ENCODE results near the gene ELF2.
A peak's percentile ranks its signal among the peaks of the same experiment; 100 is the strongest.
"Not testable (repeated sequence)": the region's sequence is repeated elsewhere in the genome, so short reads cannot be mapped to it uniquely, and the experiment has no call there.

The ELF2 gene

DNA sequence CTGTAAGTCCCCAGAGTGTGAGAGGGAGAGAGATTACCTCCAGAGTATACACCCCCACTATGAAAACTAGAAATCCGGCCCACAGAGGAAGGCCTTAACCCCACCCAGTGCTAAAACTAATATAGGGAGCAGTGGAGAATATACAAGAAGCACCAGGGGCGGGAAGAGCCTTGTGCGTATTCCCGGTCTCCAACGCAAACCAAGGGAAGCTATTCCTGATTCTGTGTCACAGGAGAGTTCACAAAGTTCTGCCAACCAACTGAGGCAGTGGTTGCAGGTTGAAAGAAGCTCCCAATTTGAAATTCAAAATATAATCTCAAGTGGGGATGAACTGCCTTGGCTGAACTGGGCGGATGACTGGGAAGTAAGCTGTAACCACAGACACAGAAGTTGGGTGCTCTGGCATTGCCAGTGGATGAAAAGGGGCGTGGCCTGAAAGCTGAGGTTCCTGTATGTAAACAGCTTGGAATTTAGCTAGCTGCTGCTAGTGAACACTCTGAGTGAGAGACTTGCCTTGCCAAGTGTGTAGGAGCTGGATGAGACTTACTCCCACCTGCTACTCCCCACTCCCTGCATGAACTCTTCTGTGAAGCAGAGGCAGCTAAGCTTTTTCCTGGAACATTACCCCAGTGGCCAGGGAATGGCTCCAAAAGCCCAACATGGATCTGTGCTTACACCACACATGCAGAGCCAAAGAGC lies 32.7 kb downstream of the ELF2 start:
- no peak for DNase-seq (ENCODE audit: low spot score)

DNA sequence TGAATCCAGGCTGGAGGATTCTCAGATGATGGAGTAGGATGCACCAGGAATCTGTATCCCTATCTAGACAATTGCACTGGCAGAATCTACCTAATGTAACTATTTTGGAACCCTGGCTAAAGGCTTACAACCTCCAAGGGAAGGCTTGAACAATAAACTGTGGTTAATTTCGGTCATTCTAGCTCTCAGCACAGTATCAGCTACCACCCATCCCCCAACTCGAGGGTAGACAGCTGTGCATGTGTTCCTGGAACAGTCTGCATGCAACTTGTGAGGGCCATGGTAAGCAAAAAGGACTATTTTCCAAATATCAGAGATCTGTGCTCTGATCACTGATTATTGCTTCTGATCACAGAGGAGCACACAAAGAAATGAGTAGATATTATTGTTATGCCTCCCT lies 34.0 kb downstream of the ELF2 start:
- no peak for DNase-seq (ENCODE audit: low spot score)

DNA sequence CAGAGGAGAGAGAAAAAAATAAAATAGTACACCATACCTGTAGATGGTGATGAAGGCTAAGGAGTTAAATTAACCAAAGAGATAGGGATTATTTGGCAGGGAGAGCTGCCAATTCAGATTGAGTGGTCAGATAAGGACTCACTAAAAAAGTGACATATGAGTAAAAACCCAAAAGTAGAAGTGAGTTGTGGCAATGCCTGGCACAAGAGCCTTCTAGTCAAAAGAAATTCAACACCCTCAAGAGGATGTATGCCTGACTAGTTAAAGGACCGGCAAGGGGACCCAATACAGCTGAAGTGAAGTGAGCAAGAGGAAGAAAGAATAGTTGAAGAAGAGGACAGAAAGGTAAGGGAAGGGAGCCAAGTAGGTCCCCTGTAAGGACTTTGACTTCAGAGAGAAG lies 34.9 kb downstream of the ELF2 start:
- DNase-seq (ENCODE audit: low spot score) = peak; percentile 41

DNA sequence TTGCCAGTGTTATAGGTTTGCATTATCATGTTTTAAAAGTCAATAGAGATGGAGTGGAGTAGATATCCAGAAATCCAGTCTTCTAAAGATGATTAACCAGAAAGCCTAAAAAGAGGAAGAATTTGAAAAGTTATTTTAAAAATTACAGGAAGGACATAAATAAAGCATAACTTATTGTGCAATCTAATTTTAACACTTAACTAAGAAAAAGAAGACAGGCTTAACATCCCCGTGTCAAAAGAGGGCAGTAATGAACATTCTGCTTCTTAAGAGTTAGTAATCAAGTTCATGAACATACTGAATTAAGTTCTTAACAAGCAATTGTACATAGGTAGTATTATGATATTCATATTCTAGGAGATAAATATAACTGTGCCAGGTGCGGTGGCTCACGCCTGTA lies 39.3 kb downstream of the ELF2 start:
- DNase-seq (ENCODE audit: low spot score) = no peak

DNA sequence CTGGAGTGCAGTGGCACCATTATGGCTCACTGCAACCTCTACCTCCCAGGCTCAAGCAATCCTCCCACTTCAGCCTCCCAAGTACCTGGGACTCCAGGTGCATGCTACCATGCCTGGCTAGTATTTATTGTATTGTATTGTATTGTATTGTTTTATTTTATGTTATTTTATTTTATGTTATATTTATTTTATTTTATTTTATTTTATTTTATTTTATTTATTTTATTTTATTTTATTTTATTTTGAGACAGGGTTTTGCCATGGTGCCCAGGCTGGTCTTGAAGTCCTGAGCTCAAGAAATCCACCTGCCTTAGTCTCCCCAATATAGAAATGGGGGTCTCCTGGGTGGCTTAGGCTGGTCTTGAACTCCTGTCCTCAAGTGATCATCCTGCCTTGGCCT lies 42.6 kb downstream of the ELF2 start:
- no peak for DNase-seq (ENCODE audit: low spot score)

DNA sequence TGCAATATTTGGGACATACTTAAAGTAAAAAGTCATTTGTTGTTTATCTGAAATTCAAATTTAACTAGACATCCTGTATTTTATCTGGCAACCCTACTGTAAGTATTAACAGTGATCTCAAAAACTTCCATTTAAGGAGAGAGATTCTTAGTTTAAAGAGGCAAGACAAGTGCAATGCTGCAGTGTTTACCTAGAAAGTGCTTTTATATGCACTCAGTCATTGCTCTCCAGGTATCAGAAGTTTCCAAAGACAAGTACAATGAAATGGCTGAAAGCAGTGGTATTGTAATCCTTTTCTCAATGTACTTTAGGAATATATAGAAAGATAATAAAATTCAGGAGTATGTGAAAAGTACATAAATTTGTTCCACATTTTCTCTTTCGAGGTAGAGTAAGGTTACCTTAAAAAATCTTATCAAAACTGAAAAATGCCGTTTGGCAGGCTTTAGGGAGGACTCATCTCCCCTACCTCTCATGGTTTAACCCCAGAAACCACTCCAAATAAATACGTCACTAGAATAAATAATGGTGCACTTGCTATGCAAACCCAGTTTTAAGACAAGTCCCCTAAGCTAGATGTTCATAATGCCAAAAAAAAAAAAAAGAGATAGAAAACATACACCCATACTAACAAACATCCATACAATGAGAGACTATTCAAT lies 45.7 kb downstream of the ELF2 start:
- DNase-seq (ENCODE audit: low spot score) = no peak

DNA sequence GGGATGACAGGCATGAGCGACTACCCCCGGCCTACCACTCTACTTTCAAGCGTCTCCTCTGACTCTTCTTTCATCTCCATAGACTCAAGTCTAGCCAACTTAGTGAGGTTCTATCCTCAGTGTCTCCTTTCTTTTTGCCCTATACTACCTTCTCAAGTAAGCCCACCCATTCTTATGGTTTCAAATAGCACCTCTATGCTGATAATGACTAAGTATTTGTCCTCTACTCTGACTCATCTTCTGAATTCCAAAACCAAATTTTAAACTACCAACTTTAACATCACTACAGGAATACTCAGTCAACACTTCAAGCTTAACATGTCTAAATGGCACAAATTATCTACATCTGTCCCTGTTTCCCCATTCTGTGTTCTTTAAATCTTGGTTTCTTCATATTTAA lies 47.8 kb downstream of the ELF2 start:
- DNase-seq (ENCODE audit: low spot score) = no peak

DNA sequence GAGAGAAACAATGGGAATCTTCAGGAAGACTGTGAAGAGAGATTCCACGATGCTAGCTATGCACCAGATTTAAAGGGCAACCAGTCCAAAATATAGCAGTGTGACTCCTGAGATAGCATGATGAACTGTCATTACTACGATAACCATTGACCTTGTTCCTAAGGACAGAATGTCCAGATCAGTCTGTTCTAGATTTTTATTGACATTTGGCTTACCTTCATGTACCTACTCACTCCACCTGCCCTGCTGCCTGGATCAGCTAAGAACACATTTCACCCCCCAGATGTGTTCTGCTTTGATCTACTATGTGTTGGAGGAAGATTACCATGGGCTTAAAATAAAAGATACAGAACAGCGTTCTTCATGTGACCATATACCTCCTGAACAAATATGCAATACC lies 50.1 kb downstream of the ELF2 start:
- DNase-seq (ENCODE audit: low spot score) = no peak

DNA sequence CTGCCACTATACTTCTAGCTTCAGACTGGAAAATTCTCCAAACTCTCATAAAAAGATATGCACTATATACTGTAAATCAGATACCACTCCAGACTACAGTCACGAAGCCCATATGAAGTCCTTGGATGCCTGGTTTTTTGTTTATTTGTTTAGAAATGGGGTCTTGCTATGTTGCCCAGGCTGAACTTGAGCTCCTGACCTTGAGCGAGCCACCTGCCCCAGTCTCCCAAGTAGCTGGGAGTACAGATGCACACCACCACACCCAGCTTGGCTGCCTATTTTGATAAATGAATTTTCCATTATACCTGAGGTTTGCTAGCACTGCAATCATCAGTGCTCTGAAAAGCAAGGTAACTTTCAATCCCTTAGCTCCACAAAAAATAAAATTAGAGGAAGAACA lies 53.1 kb downstream of the ELF2 start:
- DNase-seq (ENCODE audit: low spot score) = no peak

DNA sequence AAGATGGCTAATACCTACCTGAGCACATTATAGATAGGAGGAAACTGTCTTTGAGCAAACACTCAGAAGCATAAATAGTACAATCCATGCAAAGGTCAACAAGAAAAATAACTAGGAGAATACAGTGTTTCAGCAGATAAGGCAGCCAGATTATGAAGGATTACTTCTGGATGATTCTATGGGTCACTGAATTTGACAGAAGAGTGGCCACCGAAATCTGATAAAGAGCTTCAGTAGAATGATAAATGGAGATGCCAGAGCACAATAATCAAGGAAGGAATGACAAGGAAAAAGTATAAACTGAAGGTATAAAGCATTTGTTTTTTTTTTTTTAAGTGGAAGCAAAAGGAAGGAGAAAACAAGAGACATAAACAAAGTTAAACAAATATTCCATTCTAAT lies 58.7 kb downstream of the ELF2 start:
- DNase-seq (ENCODE audit: low spot score) = no peak

DNA sequence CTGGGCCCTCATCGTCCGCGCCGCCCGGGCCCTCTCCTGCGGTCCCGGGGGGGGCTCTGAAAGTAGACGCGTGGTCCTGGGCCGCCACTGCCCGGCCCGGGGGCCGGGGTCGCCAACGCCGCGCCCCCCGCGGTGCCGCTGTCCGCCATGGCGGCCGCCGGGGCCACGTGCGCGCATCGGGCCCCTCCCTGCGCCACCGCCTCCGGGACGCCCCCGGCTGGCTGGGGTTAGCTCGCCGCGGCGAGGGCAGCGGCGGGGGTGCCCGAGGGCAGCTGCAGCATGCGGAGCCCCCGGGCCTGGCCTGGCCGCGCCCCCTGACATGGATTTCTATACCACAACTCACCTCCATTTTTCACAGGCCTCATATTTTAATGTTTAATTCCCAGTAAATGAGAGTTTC lies 61.8 kb downstream of the ELF2 start:
- DNase-seq (ENCODE audit: low spot score) = no peak

DNA sequence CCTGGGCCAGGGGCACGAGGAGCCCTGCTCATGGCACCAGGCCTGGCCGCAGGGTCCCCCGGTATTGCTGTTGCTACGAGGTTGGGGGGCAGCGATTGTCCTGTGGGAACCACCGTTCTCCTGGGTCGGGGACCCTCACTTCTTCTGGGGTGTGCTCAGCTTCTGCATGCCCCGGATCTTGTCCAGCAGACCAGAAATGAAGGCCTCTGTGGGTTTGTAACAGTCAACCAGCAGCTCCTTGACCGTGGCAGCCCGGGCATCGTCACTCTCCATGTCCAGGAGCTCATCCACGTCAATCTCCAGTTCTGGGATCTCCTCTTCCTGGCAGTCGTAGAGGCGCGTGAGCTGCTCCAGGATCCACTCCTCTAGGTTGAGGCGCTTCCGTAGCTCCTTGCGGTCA lies 62.2 kb downstream of the ELF2 start:
- not testable (repeated sequence) for DNase-seq (ENCODE audit: low spot score)

DNA sequence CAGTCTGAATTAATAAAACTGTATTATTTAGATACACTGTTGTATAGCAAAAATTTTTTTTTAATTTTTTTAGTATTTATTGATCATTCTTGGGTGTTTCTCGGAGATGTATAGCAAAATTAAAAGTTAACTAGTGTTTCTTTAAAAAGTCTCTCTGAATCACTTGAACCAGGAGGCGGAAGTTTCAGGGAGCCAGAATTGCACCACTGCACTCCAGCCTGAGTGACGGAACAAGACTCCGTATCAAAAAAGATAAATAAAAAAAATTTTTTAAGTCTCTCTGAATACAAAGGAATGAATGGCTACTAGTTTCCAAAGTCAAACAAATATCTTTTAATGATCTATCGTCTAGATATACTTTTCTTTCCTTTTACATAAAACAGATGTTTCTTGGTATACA lies 64.4 kb downstream of the ELF2 start:
- no peak for DNase-seq (ENCODE audit: low spot score)

DNA sequence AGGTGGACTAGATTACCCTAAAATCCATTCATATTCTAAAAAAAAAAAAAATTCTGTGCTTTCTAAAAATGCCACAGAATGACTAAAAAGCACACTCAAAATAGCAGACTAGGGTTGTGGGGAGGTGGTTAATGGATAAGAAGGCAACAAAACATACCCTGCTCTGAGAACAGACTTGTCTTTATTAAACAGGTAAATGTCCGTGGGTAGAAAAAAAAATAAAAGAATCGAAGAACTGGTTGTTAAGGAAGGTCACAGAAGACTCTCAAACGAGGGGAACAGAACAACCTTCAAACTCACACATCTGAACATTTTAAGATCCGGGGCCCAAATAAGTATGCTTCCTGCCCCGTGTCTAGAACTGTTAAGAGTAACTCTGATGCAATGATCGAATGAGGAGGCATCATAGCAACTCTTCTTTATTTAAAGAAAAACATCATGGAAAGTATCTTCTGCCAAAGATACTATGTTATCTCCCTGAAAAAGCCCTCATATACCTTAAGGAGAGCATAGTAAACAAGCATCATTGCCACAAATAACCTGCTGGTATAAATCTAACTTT lies 68.4 kb downstream of the ELF2 start:
- no peak for DNase-seq (ENCODE audit: low spot score)

DNA sequence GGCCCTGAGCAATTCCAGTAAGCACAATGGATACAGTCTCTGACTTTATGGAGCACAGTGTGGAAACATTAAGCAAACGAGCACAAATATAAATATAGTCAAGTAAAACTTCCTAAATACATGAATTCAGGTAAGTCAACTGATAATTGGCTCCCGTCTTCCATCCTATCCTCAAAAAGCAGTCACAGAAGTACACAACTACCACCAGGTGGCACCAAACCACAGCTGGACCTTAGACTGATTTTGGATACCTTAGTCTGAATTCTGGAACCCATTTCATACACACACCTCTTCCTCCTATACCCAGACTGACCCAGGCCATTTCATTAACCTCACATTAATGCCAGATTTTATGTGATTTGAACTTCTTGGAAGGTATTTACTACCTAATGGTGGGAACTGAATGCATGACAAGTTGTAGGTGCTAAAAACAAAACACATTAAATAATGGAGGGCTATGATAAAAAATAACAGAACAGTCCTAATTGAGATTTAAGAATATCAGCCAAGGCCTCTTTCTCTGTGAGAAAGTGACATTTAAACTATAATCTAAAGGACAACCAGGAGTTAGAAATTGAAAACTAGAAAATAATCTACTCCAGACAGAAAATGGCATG lies 77.5 kb downstream of the ELF2 start:
- DNase-seq (ENCODE audit: low spot score) = peak; percentile 94

DNA sequence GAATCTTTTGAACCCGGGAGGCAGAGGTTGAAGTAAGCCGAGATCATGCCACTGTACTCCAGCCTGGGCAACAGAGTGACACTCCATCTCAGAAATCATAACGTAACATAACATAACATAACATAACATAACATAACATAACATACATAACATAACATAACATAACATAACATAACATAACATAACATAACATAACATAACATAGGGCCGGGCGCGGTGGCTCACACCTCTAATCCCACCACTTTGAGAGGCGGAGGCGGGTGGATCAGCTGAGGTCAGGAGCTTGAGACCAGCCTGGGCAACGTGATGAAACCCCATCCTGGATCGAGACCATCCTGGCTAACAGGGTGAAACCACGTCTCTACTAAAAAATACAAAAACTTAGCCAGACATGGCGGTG lies 84.7 kb downstream of the ELF2 start:
- DNase-seq (ENCODE audit: low spot score) = no peak

DNA sequence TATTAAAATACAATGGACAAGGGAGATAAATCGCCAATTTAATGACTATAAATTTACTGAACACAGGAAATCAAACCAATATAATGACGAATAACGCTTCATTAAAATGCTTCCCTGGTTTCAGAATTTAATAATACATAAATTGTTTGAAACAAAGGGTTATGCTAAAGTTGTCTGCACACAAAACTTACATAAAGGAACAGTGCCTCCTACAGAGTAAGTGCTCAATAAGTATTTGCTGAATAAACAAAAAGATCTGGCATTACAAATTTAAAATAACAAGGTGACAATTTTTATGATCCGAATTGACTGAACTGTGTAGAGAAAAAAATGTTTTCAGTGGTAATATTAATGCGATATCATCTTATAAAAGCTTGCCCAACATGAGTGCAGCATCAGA lies 91.9 kb downstream of the ELF2 start:
- DNase-seq (ENCODE audit: low spot score) = peak; percentile 48

DNA sequence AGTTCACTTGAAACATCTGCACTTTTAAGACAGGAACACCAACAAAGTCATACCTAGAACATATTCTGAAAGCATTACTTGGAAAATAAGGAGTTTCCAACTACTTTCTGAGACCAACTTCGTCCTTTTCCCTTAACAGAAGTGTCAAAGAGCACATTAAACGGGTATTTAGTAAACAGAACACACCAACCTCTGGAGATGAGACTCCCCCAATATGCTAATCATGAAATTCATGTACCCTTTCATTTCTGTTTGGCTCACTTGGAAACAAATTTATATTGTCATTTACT lies 92.3 kb downstream of the ELF2 start:
- no peak for DNase-seq (ENCODE audit: low spot score)

DNA sequence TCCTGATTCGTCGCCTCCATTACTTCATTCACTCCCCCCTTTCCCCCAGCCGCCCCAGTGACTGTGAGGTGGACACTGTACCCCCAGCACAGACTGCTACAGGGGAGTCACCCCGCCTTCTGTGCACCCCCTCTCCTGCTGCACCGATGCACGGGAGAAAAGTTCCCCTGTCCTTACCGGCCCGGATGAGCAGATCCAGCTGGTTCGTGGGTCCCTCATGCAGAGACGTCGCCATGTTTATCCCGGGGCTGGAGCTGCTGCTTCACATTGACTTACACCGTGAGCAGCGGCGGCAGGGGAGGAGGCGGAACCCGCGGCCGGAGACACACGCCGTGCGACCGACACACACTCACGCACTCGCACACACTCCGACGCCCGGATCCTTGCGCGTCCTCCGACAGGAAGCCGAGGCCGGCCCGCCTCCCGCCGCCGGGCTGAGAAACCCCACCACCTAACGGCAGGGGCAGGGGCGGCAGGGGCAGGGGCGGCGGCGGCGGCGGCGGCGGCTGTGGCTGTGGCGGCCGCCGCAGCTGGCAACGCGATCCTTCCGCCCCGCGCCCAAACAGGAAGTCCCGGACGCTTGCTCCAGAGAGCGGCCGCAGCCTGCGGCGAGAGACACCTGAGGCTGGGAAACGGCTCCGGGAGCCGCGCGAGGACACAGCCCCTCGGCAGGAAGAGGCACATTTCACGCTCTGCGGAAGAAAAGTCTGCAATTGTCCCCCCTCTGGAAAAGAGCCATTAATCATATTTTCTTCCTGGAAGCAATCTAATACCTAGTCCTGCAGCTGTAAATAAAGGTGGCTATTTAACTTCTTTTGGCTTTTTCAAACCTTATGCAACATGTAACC lies 92.8 kb downstream of the ELF2 start:
- peak; percentile 92 for DNase-seq (ENCODE audit: low spot score)

DNA sequence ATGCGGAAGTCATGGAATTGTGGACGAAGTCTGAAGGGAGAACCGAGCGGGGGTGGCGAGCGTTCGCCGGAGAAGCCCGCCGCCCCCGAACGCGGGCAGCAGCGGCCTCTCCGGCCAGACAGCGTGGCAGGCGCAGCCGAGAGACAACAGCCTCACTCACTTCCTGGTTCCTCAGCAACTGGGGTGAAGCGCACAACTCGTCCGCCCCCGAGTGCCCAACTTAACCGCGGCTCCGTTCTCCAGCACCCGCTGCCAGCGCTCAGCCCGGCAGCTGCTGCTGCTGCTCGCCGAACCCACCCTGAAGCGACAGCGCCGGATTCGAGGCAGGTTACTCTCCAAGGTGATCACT lies 93.4 kb downstream of the ELF2 start:
- DNase-seq (ENCODE audit: low spot score) = peak; percentile 86

DNA sequence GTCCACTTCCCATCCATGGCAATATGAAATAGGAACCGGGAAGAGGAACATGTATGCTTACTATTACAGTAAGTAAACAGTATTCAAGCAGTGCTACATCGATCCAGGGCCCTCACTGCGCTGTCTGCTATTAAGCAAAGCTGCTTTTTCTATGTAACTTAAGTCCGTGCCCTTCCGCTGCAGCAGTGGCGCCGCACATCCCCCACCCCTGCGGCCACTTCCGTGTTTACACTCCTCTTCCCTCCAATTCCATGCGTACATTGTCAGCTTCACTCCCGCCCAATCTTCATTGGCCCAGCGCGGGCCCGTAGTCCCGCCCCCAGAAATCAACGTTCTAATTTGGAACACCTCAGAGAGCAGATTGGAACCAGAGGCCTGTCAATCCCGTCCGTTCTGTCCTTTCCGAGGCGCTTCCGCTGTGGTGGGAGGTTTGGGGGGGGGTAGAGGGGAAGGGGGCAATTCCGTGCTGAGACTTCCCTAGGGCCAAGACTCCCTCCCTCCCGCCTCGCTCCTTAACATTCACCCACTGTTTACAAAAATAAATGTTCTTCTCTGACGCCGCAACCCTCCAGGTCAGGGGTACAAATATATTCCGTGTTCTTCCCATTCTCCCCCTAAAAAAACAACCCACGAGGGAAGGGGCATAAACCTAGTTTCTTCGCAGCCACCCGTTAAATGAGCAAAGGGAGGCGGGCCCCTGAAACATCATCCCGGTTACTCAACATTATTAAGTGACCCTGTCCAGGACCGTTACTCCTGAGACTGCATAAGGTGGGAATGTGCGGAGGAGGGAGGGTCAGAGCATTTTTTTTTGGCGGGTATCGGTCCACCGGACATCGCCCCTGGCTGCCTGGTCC lies 94.0 kb downstream of the ELF2 start:
- peak; percentile 99 for DNase-seq (ENCODE audit: low spot score)

DNA sequence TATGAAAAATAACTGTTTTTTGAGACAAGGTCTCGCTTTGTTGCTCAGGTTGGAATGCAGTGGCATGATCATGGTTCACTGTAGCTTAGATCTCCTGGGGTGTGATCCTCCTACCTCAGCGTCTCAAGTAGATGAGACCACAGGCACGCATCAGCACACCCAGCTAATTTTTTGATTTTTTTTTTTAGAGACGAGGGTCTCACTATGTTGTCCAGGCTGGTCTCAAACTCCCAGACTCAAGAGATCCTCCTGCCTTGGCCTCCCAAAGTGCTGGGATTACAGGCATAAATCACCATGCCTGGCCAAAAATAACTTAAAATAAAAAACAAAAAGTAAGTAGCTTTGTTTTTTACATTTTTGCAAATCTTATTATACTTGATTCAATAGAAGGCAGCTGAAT lies 98.1 kb downstream of the ELF2 start:
- DNase-seq (ENCODE audit: low spot score) = no peak

All from NAMALWA (cell line).